AG04449 (cell line): ENCODE results near the gene ACOT7.

Experiments
- CTCF ChIA-PET: fragments of 350-600 bp; formaldehyde crosslinking; extraction: SDS; loops from one replicate; lab custom pipeline; 2021; ENCODE audit warnings: antibody characterized with exemption; lab: Yijun Ruan, JAX
- POLR2A ChIA-PET: fragments of 400-600, 350-600 bp; formaldehyde crosslinking; extraction: SDS; loops from one replicate; lab custom pipeline; 2020; ENCODE audit warnings: antibody characterized with exemption, inconsistent platforms; lab: Yijun Ruan, JAX
- DNase-seq: peaks from one replicate; pipeline ENCODE4 v3.0.0-alpha.2; 2010; ENCODE audit warnings: low read depth, low spot score
- H3K4me3 ChIP-seq: 2 replicates; pipeline ENCODE4 v1.5.1; 2011; ENCODE audit warnings: low read depth, mild to moderate bottlenecking, control low read depth, low read length
- CTCF ChIP-seq: IDR thresholded peaks from one replicate; pipeline ENCODE4 v1.5.1; 2011; ENCODE audit warnings: mild to moderate bottlenecking, moderate library complexity, low read length, control low read depth, inconsistent platforms; ENCODE audit not compliant: insufficient read depth; ENCODE audit errors: missing control alignments

Gene ACOT7

DNA sequence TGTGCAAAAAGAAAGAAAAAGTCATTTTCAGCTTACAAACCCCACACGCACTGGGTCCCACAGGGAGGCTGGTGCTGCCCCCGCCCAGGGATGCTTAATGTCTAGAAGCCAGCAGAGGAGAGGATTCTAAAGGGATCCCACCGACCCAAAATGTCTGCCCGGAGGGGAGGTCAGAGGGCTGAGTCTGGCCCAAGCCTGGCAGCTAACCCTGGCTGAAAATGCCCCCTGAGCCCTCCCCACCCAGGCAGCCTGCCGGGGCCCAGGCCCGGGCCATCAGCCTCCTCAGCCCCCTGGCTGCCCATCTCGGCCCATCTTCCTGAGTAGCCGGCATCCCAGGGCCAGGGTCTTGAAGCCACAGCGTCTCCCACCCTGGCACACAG, 33.5 kb downstream of the ACOT7 start:
- no peak for TF ChIP-seq CTCF
- no peak overlapping the region for H3K4me3 ChIP-seq
- no peak for DNase-seq

GRCh38 chr1:6359216-6360116, 34.1 kb downstream of the ACOT7 start:
- no peak for DNase-seq
- H3K4me3 ChIP-seq = no peak overlapping the region
- POLR2A ChIA-PET = no interaction called here
- CTCF ChIA-PET = interaction anchor here (1.0 to 9.5 kb wide), 8 partner anchors 10 to 131 kb away, joined by 3 to 175 read pairs (median 36); no protein-coding TSS in a partner anchor
- no peak for TF ChIP-seq CTCF

More for the DNA sequence above, 33.5 kb downstream of the ACOT7 start:
- ChIA-PET POLR2A (no interaction called here), CTCF (interaction anchor here (1.1 to 9.5 kb wide), 6 partner anchors 11 to 130 kb away, joined by 3 to 175 read pairs (median 50); no protein-coding TSS in a partner anchor)

DNA sequence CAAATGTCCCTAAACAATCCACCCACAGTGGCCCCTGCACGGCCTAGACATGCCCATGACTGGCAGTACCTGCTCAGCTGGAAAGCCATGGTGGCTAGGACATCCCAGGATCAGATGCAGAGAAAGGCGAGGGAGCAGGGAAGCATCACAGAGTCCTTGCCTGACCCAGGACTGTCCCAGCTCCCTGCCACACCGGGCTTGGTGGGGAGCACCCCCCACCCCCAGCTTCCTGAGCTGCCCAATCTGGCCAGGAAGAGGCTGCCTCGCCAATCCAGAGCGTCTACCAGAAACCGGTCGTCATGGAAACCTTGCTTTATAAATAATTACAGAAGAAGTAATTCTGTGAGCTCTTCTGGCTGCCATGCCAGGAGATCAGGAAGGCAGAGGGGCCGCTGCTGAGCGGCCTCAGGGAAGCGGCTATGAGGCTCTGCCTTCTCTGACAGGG, 34.8 kb downstream of the ACOT7 start:
- ChIA-PET CTCF (interaction anchor here (0.8 to 9.5 kb wide), 8 partner anchors 8 to 250 kb away, joined by 3 to 175 read pairs (median 8); no protein-coding TSS in a partner anchor), POLR2A (no interaction called here)

GRCh38 chr1:6358144-6358624, 35.4 kb downstream of the ACOT7 start:
- TF ChIP-seq CTCF = no peak
- ChIA-PET POLR2A (no interaction called here), CTCF (interaction anchor here (0.8 to 9.5 kb wide), 9 partner anchors 9 to 249 kb away, joined by 3 to 175 read pairs (median 5); no protein-coding TSS in a partner anchor)
- DNase-seq = no peak
- H3K4me3 ChIP-seq = no peak overlapping the region

More for the DNA sequence above, 34.8 kb downstream of the ACOT7 start:
- TF ChIP-seq CTCF = no peak
- no peak overlapping the region for H3K4me3 ChIP-seq
- DNase-seq = no peak

DNA sequence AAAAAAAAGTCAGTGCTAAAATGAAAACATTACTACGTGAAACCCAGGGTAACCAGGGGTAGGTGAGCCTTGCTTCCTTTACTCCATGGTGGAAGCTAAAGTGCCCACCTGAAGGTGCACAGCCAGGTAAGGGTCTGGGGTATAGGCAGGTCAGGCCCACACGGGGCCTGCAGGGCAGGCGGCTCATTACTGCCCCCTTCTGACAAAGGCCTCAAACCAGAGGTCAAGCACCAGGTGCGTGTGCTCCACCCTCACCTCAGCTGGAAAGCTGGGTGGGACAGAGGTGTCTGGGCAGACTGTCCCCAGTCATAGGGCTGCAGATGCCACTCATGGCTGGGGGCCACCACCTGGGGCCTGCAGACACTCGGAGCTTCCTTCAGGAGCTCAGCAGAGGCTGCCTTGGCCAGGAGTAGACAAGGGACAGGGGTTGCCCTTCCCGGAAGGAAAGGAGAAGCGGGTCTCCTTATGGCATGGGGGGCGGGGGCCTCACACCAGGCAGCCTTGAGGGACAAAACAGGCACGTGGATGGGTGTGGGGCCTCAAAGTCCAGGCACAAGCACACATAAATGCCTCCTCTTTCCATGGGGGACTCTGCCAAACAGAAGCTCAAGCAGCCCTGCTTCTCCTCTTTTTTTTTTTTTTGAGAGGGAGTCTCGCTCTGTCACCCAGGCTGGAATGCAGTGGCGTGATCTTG, 36.2 kb downstream of the ACOT7 start:
- TF ChIP-seq CTCF = peak; percentile 2
- no peak for DNase-seq
- POLR2A ChIA-PET = no interaction called here
- H3K4me3 ChIP-seq = no peak overlapping the region
- CTCF ChIA-PET = interaction anchor here (0.8 to 9.5 kb wide), 11 partner anchors 8 to 133 kb away, joined by 3 to 175 read pairs (median 5); no protein-coding TSS in a partner anchor
